T-helper 2 cell treated with Interferon-gamma antibody and Interleukin-4, amounts not matched to agents 5 μg/mL and 100 μg/mL, for 36 hours (primary cell): ENCODE measurements around the gene OXLD1.

Experiments used
- DNase-seq: peaks from one replicate; pipeline ENCODE4 v3.0.0; 2021; ENCODE audit warnings: low spot score
- H3K27ac Mint-ChIP-seq: one replicate; pipeline ENCODE4 v1.8.0; 2021; ENCODE audit warnings: mild to moderate bottlenecking, mixed read lengths
- H3K27me3 Mint-ChIP-seq: one replicate; pipeline ENCODE4 v1.8.0; 2021; ENCODE audit warnings: low read depth, mixed read lengths
- H3K36me3 Mint-ChIP-seq: one replicate; pipeline ENCODE4 v1.8.0; 2021; ENCODE audit warnings: low read depth, mixed read lengths
- H3K4me1 Mint-ChIP-seq: one replicate; pipeline ENCODE4 v1.8.0; 2021; ENCODE audit warnings: low read depth, mixed read lengths
- H3K4me3 Mint-ChIP-seq: one replicate; pipeline ENCODE4 v1.8.0; 2022; ENCODE audit warnings: mild to moderate bottlenecking, moderate library complexity, mixed read lengths
- H3K9me3 Mint-ChIP-seq: one replicate; pipeline ENCODE4 v1.8.0; 2021; ENCODE audit warnings: mixed read lengths

OXLD1 gene

GRCh38 chr17:81694810-81695209 lies 28.4 kb upstream of the OXLD1 start:
- no peaks in the 10 kb centered on the region for H3K27me3 Mint-ChIP-seq
- H3K27ac Mint-ChIP-seq, result no peak overlapping the region
- H3K36me3 Mint-ChIP-seq, result peaks cover 45% of the 10 kb centered on the region
- H3K4me1 Mint-ChIP-seq, result no peaks in the 10 kb centered on the region
- no peaks in the 10 kb centered on the region for H3K9me3 Mint-ChIP-seq
- H3K4me3 Mint-ChIP-seq, result no peak overlapping the region
- no peak for DNase-seq

GRCh38 chr17:81693509-81694210 lies 27.3 kb upstream of the OXLD1 start:
- H3K27me3 Mint-ChIP-seq, result no peaks in the 10 kb centered on the region
- H3K4me1 Mint-ChIP-seq, result no peaks in the 10 kb centered on the region
- no peak overlapping the region for H3K4me3 Mint-ChIP-seq
- DNase-seq, result no peak
- no peak overlapping the region for H3K27ac Mint-ChIP-seq
- no peaks in the 10 kb centered on the region for H3K9me3 Mint-ChIP-seq
- peaks cover 51% of the 10 kb centered on the region for H3K36me3 Mint-ChIP-seq

GRCh38 chr17:81691608-81692007 lies 25.2 kb upstream of the OXLD1 start:
- no peaks in the 10 kb centered on the region for H3K27me3 Mint-ChIP-seq
- no peaks in the 10 kb centered on the region for H3K4me1 Mint-ChIP-seq
- H3K9me3 Mint-ChIP-seq, result no peaks in the 10 kb centered on the region
- DNase-seq, result no peak
- H3K36me3 Mint-ChIP-seq, result peaks cover 45% of the 10 kb centered on the region
- H3K4me3 Mint-ChIP-seq, result no peak overlapping the region
- no peak overlapping the region for H3K27ac Mint-ChIP-seq

GRCh38 chr17:81691196-81691595 lies 24.8 kb upstream of the OXLD1 start:
- Mint-ChIP-seq H3K27me3 (no peaks in the 10 kb centered on the region), H3K4me1 (no peaks in the 10 kb centered on the region), H3K9me3 (no peaks in the 10 kb centered on the region), H3K4me3 (no peak overlapping the region), H3K27ac (no peak overlapping the region), H3K36me3 (peaks cover 47% of the 10 kb centered on the region)
- no peak for DNase-seq

- H3K9me3 Mint-ChIP-seq, result no peaks in the 10 kb centered on the region
- H3K27ac Mint-ChIP-seq, result no peak overlapping the region
- H3K4me3 Mint-ChIP-seq, result no peak overlapping the region
- peaks cover 46% of the 10 kb centered on the region for H3K36me3 Mint-ChIP-seq
- no peaks in the 10 kb centered on the region for H3K4me1 Mint-ChIP-seq
- H3K27me3 Mint-ChIP-seq, result no peaks in the 10 kb centered on the region
- no peak for DNase-seq
Observed at GRCh38 chr17:81690549-81690948, 24.1 kb upstream of the OXLD1 start.

GRCh38 chr17:81690066-81690465 lies 23.7 kb upstream of the OXLD1 start:
- H3K9me3 Mint-ChIP-seq, result no peaks in the 10 kb centered on the region
- no peak overlapping the region for H3K27ac Mint-ChIP-seq
- H3K36me3 Mint-ChIP-seq, result peaks cover 48% of the 10 kb centered on the region
- DNase-seq, result no peak
- H3K4me3 Mint-ChIP-seq, result no peak overlapping the region
- no peaks in the 10 kb centered on the region for H3K27me3 Mint-ChIP-seq
- H3K4me1 Mint-ChIP-seq, result peaks cover 4% of the 10 kb centered on the region

- H3K27ac Mint-ChIP-seq, result no peak overlapping the region
Observed at GRCh38 chr17:81688616-81689015, 22.2 kb upstream of the OXLD1 start.

GRCh38 chr17:81687770-81688541 lies 21.6 kb upstream of the OXLD1 start:
- Mint-ChIP-seq H3K9me3 (no peaks in the 10 kb centered on the region), H3K4me1 (peaks cover 10% of the 10 kb centered on the region), H3K27ac (no peak overlapping the region), H3K27me3 (peaks cover 2% of the 10 kb centered on the region), H3K36me3 (peaks cover 56% of the 10 kb centered on the region), H3K4me3 (peak overlapping the region; percentile 21)
- no peak for DNase-seq

More at GRCh38 chr17:81688616-81689015, 22.2 kb upstream of the OXLD1 start:
- H3K4me3 Mint-ChIP-seq, result no peak overlapping the region
- H3K9me3 Mint-ChIP-seq, result no peaks in the 10 kb centered on the region
- DNase-seq, result no peak
- peaks cover 2% of the 10 kb centered on the region for H3K27me3 Mint-ChIP-seq
- peaks cover 9% of the 10 kb centered on the region for H3K4me1 Mint-ChIP-seq
- H3K36me3 Mint-ChIP-seq, result peaks cover 55% of the 10 kb centered on the region

- Mint-ChIP-seq H3K4me1 (peaks cover 17% of the 10 kb centered on the region), H3K9me3 (no peaks in the 10 kb centered on the region), H3K27ac (no peak overlapping the region), H3K36me3 (peaks cover 49% of the 10 kb centered on the region), H3K4me3 (no peak overlapping the region), H3K27me3 (peaks cover 2% of the 10 kb centered on the region)
- no peak for DNase-seq
Observed at GRCh38 chr17:81686614-81687013, 20.2 kb upstream of the OXLD1 start.

GRCh38 chr17:81685108-81685507 lies 18.7 kb upstream of the OXLD1 start:
- Mint-ChIP-seq H3K4me1 (peaks cover 17% of the 10 kb centered on the region), H3K9me3 (no peaks in the 10 kb centered on the region), H3K36me3 (peaks cover 44% of the 10 kb centered on the region), H3K4me3 (peak overlapping the region; percentile 90), H3K27me3 (peaks cover 2% of the 10 kb centered on the region), H3K27ac (peak overlapping the region; percentile 70)
- DNase-seq, result no peak

- H3K9me3 Mint-ChIP-seq, result no peaks in the 10 kb centered on the region
- peaks cover 2% of the 10 kb centered on the region for H3K27me3 Mint-ChIP-seq
- peaks cover 38% of the 10 kb centered on the region for H3K36me3 Mint-ChIP-seq
- peaks cover 17% of the 10 kb centered on the region for H3K4me1 Mint-ChIP-seq
- no peak for DNase-seq
- H3K27ac Mint-ChIP-seq, result peak overlapping the region; percentile 70
- H3K4me3 Mint-ChIP-seq, result peak overlapping the region; percentile 90
Observed at GRCh38 chr17:81684442-81684911, 18.1 kb upstream of the OXLD1 start.

GRCh38 chr17:81683584-81684441 lies 17.4 kb upstream of the OXLD1 start, which contains the start of the genes ARL16 and HGS:
ARL16 (minus strand) TSS chr17:81683797; CDS start chr17:81683753, 44 bp downstream.
HGS (plus strand) TSS chr17:81684011; CDS start chr17:81684067, 56 bp downstream.
- H3K4me3 Mint-ChIP-seq, result peak within 1 kb of the TSS; percentile 92
- H3K36me3 Mint-ChIP-seq, result peaks cover 31% of the 10 kb centered on the region
- peak within 1 kb of the TSS; percentile 92 for H3K27ac Mint-ChIP-seq
- H3K27me3 Mint-ChIP-seq, result peaks cover 2% of the 10 kb centered on the region
- peaks cover 17% of the 10 kb centered on the region for H3K4me1 Mint-ChIP-seq
- H3K9me3 Mint-ChIP-seq, result no peaks in the 10 kb centered on the region
- peak; percentile 98 for DNase-seq

GRCh38 chr17:81683208-81683583 lies 16.8 kb upstream of the OXLD1 start:
- H3K27ac Mint-ChIP-seq, result peak overlapping the region; percentile 26

More at GRCh38 chr17:81683208-81683583, 16.8 kb upstream of the OXLD1 start:
- Mint-ChIP-seq H3K27me3 (peaks cover 2% of the 10 kb centered on the region), H3K9me3 (no peaks in the 10 kb centered on the region), H3K36me3 (peaks cover 29% of the 10 kb centered on the region), H3K4me3 (peak overlapping the region; percentile 92), H3K4me1 (peaks cover 17% of the 10 kb centered on the region)
- no peak for DNase-seq
